ENCODE results near the gene DUSP12. TPM values are rescaled to one million over a fixed set of nuclear protein-coding genes. Genes with fewer than 3 reads are reported as not detected.

The DUSP12 gene
- total RNA-seq, 1 experiment from 2014 or later: 28.0 TPM

- DNase-seq: no peak
- Histone ChIP-seq H3K9ac (ENCODE audit: extremely low read depth, insufficient read length, low read length) (no peak overlapping the region), H3K27ac (ENCODE audit: insufficient read length, low read depth, low read length) (no peak overlapping the region), H4K8ac (replicated peaks; ENCODE audit: insufficient read length, low read depth, low read length) (no peak overlapping the region), H2BK15ac (ENCODE audit: low read depth, low read length) (no peak overlapping the region), H2BK20ac (ENCODE audit: low read depth, low read length, poor library complexity, severe bottlenecking) (no peak overlapping the region), H3T11ph (ENCODE audit: low read length) (no peak overlapping the region), H2AFZ (ENCODE audit: low read length) (no peak overlapping the region), H3K79me1 (ENCODE audit: insufficient read depth, low read depth, low read length, poor library complexity, severe bottlenecking) (no peaks in the 10 kb centered on the region), H3K9me3 (ENCODE audit: control insufficient read depth, low read depth, low read length) (no peaks in the 10 kb centered on the region), H2BK120ac (ENCODE audit: low read depth, low read length, poor library complexity, severe bottlenecking) (no peak overlapping the region), H4K20me1 (ENCODE audit: control insufficient read depth, insufficient read depth, insufficient read length) (no peaks in the 10 kb centered on the region), H3K4me1 (ENCODE audit: insufficient read depth, low read length) (no peaks in the 10 kb centered on the region), H3K14ac (ENCODE audit: insufficient read depth, low read length) (no peak overlapping the region), H3K23ac (ENCODE audit: insufficient read length, low read depth, low read length) (no peak overlapping the region), H3K4me2 (ENCODE audit: insufficient read depth, insufficient read length, low read length) (no peak overlapping the region), H3K23me2 (ENCODE audit: insufficient read length, low read depth, low read length, poor library complexity, severe bottlenecking) (no peaks in the 10 kb centered on the region), H3K27me3 (ENCODE audit: insufficient read depth, low read length) (no peaks in the 10 kb centered on the region), H3K79me2 (ENCODE audit: insufficient read depth, low read length) (no peaks in the 10 kb centered on the region), H4K5ac (ENCODE audit: insufficient read length, low read depth, low read length) (no peak overlapping the region), H3K18ac (ENCODE audit: insufficient read length, low read depth, low read length) (no peak overlapping the region), H2AK5ac (ENCODE audit: insufficient read length, low read length) (no peak overlapping the region), H3K56ac (ENCODE audit: insufficient read length, low read depth, low read length) (no peak overlapping the region), H2BK12ac (ENCODE audit: insufficient read length, low read depth, low read length) (no peak overlapping the region), H3K4ac (ENCODE audit: low read depth, low read length) (no peak overlapping the region), H2BK5ac (ENCODE audit: insufficient read length, low read length) (no peak overlapping the region), H4K91ac (ENCODE audit: insufficient read length, low read depth, low read length) (no peak overlapping the region)
- TF ChIP-seq CTCF (conservative IDR thresholded peaks at IDR 0.05): no peak
- Mint-ChIP-seq H3K27me3 (ENCODE audit: low read depth) (no peaks in the 10 kb centered on the region), H3K4me3 (no peak overlapping the region), H3K9me3 (no peaks in the 10 kb centered on the region), H3K27ac (no peak overlapping the region), H3K36me3 (ENCODE audit: insufficient read depth in 1 of 3, low read depth in 3 of 3) (peaks cover 0 to 5% (median 0%) of the 10 kb centered on the region in 3 experiments; a peak in 1 of 7 replicates), H3K4me1 (peaks cover 4 to 5% of the 10 kb centered on the region in 2 experiments; a peak in 3 of 4 replicates)
- no CpG with 5 or more reads among the region's 1 CpG for WGBS (ENCODE audit: extremely low coverage, insufficient read length, low lambda C conversion rate)
These were observed 50.2 kb downstream of the DUSP12 start for GRCh38 chr1:161799792-161800191.
